ENCODE data around the gene ME1. TPM values are rescaled to one million over a fixed set of nuclear protein-coding genes. Genes with fewer than 3 reads are reported as not detected.

Gene ME1
- total RNA-seq, 2 experiments from 2014 or later, result 0.25 to 0.49 TPM

- no peak for TF ChIP-seq CTCF (IDR thresholded peaks at IDR 0.05)
- Mint-ChIP-seq H3K27ac (no peak overlapping the region), H3K36me3 (ENCODE audit: low read depth) (peaks cover 22% of the 10 kb centered on the region), H3K9me3 (no peaks in the 10 kb centered on the region), H3K27me3 (no peaks in the 10 kb centered on the region), H3K4me3 (no peak overlapping the region), H3K4me1 (ENCODE audit: low read depth) (peaks cover 43% of the 10 kb centered on the region)
- intact Hi-C loops (cut with micrococcal nuclease), result loop anchor here (5.0 kb wide), 1 partner anchor 123 kb away; the partner anchor contains the start of genes DOP1A and UBE3D
- POLR2A ChIA-PET, result no interaction called here
- ATAC-seq, result no peak
- CTCF ChIA-PET, result interaction anchor here (1.2 to 9.7 kb wide), 3 partner anchors 21 to 124 kb away, joined by 4 to 70 read pairs (median 11); partner anchors contain the start of genes DOP1A and UBE3D
- DNase-seq, result no peak
Measured at GRCh38 chr6:83190626-83191025, 240.2 kb downstream of the ME1 start.

GRCh38 chr6:83188501-83188900, 242.3 kb downstream of the ME1 start:
- POLR2A ChIA-PET, result interaction anchor here (1.1 kb wide), 1 partner anchor 123 kb away, joined by 4 read pairs; the partner anchor contains the start of gene UBE3D

GRCh38 chr6:83185096-83185495, 245.8 kb downstream of the ME1 start:
- ChIA-PET CTCF (interaction anchor here (0.7 to 9.7 kb wide), 3 partner anchors 30 to 119 kb away, joined by 3 to 70 read pairs (median 10); partner anchors contain the start of genes DOP1A and UBE3D), POLR2A (no interaction called here)
- peaks cover 15% of the 10 kb centered on the region for H3K4me1 Mint-ChIP-seq (ENCODE audit: low read depth)
- no peak overlapping the region for H3K27ac Mint-ChIP-seq
- no peak overlapping the region for H3K4me3 Mint-ChIP-seq
- TF ChIP-seq CTCF (IDR thresholded peaks at IDR 0.05), result no peak
- ATAC-seq (no peak), DNase-seq (no peak)
- intact Hi-C loops (cut with micrococcal nuclease), result no loop called here
- peaks cover 57% of the 10 kb centered on the region for H3K36me3 Mint-ChIP-seq (ENCODE audit: low read depth)
- H3K27me3 Mint-ChIP-seq, result no peaks in the 10 kb centered on the region
- H3K9me3 Mint-ChIP-seq, result no peaks in the 10 kb centered on the region

More at GRCh38 chr6:83188501-83188900, 242.3 kb downstream of the ME1 start:
- DNase-seq (no peak), ATAC-seq (no peak)
- H3K4me3 Mint-ChIP-seq, result no peak overlapping the region
- H3K27ac Mint-ChIP-seq, result no peak overlapping the region
- peaks cover 30% of the 10 kb centered on the region for H3K4me1 Mint-ChIP-seq (ENCODE audit: low read depth)
- CTCF ChIA-PET, result interaction anchor here (0.8 to 9.7 kb wide), 5 partner anchors 19 to 122 kb away, joined by 3 to 70 read pairs (median 4); partner anchors contain the start of genes DOP1A and UBE3D
- H3K36me3 Mint-ChIP-seq (ENCODE audit: low read depth), result peaks cover 38% of the 10 kb centered on the region
- intact Hi-C loops (cut with micrococcal nuclease), result no loop called here
- H3K9me3 Mint-ChIP-seq, result no peaks in the 10 kb centered on the region
- TF ChIP-seq CTCF (IDR thresholded peaks at IDR 0.05), result no peak
- H3K27me3 Mint-ChIP-seq, result no peaks in the 10 kb centered on the region

GRCh38 chr6:83183082-83183828, 247.6 kb downstream of the ME1 start:
- ChIA-PET CTCF (interaction anchor here (0.6 to 1.4 kb wide), 5 partner anchors 12 to 118 kb away, joined by 3 to 4 read pairs (median 3); partner anchors contain the start of genes DOP1A and UBE3D), POLR2A (interaction anchor here (0.8 kb wide), 2 partner anchors 12 to 27 kb away, joined by 4 read pairs; no protein-coding TSS in a partner anchor)
- TF ChIP-seq CTCF (IDR thresholded peaks at IDR 0.05), result no peak
- Mint-ChIP-seq H3K4me1 (ENCODE audit: low read depth) (peaks cover 4% of the 10 kb centered on the region), H3K4me3 (no peak overlapping the region), H3K27me3 (no peaks in the 10 kb centered on the region), H3K9me3 (no peaks in the 10 kb centered on the region), H3K27ac (no peak overlapping the region), H3K36me3 (ENCODE audit: low read depth) (peaks cover 50% of the 10 kb centered on the region)
- intact Hi-C loops (cut with micrococcal nuclease), result no loop called here
- no peak for DNase-seq
- no peak for ATAC-seq

GRCh38 chr6:83182114-83182513, 248.7 kb downstream of the ME1 start:
- intact Hi-C loops (cut with micrococcal nuclease), result no loop called here
- no peak overlapping the region for H3K4me3 Mint-ChIP-seq
- H3K36me3 Mint-ChIP-seq (ENCODE audit: low read depth), result peaks cover 50% of the 10 kb centered on the region
- no peak for TF ChIP-seq CTCF (IDR thresholded peaks at IDR 0.05)
- POLR2A ChIA-PET, result no interaction called here
- ATAC-seq, result no peak
- no peaks in the 10 kb centered on the region for H3K27me3 Mint-ChIP-seq
- H3K9me3 Mint-ChIP-seq, result no peaks in the 10 kb centered on the region
- H3K27ac Mint-ChIP-seq, result no peak overlapping the region
- peaks cover 3% of the 10 kb centered on the region for H3K4me1 Mint-ChIP-seq (ENCODE audit: low read depth)
- DNase-seq, result no peak
- CTCF ChIA-PET, result no interaction called here
